SK-N-SH (cell line): ENCODE measurements around the gene LACTBL1. TPM values are rescaled to one million over a fixed set of nuclear protein-coding genes. Genes with fewer than 3 reads are reported as not detected.

Source experiments
- CTCF ChIA-PET: fragments of 300-600, 350-600 bp; formaldehyde crosslinking; extraction: SDS; loops from one replicate; lab custom pipeline; 2021; lab: Yijun Ruan, JAX
- POLR2A ChIA-PET: fragments of 350-600 bp; sonication (Branson Sonifier 250); formaldehyde crosslinking; extraction: SDS; loops from one replicate; lab custom pipeline; 2020; ENCODE audit warnings: antibody characterized with exemption, inconsistent platforms; lab: Yijun Ruan, JAX
- DNase-seq: peaks from one replicate; pipeline ENCODE4 v3.0.0; 2012
- H2AFZ ChIP-seq: fragments of 200-600 bp; sonication (generic); 2 replicates; pipeline ENCODE4 v1.8.1; 2016; ENCODE audit warnings: antibody characterized with exemption, mild to moderate bottlenecking, low read depth
- H3F3A ChIP-seq: fragments of 200-600 bp; sonication (generic); replicated peaks from 2 replicates; pipeline ENCODE3; 2016; ENCODE audit warnings: antibody characterized with exemption, mild to moderate bottlenecking; ENCODE audit not compliant: insufficient read depth
- H3K27ac ChIP-seq, 2 experiments: fragments of 200-500 bp in 1 of 2; fragments of 200-600 bp in 1 of 2; sonication (Bioruptor generic) in 1 of 2; sonication (generic), shearing (Covaris generic) in 1 of 2; 2 replicates each; pipeline versions ENCODE4 v1.5.1 to v1.6.1; 2014 to 2016; ENCODE audit warnings: low read depth in 2 of 2, inconsistent platforms in 1 of 2, low read length in 1 of 2, mild to moderate bottlenecking in 1 of 2, mixed read lengths in 1 of 2
- H3K27me3 ChIP-seq: fragments of 200-600 bp; sonication (generic), shearing (Covaris generic); 2 replicates; pipeline ENCODE4 v1.6.1; 2016; ENCODE audit warnings: mixed run types; ENCODE audit not compliant: insufficient read depth
- H3K36me3 ChIP-seq, 2 experiments: fragments of 200-500 bp in 1 of 2; fragments of 200-600 bp in 1 of 2; sonication (Bioruptor generic) in 1 of 2; sonication (generic) in 1 of 2; replicated peaks in 1 of 2; 2 replicates each; pipeline versions ENCODE3 to v1.5.1; 2014 to 2016; ENCODE audit warnings: low read length in 1 of 2, mild to moderate bottlenecking in 1 of 2; ENCODE audit not compliant: insufficient read depth in 2 of 2, control insufficient read depth in 1 of 2
- H3K4me1 ChIP-seq, 2 experiments: fragments of 200-500 bp in 1 of 2; fragments of 200-600 bp in 1 of 2; sonication (Bioruptor generic) in 1 of 2; sonication (generic), shearing (Covaris generic) in 1 of 2; 2 replicates each; pipeline versions ENCODE4 v1.5.1 to v1.6.1; 2014 to 2016; ENCODE audit warnings: low read depth in 1 of 2, low read length in 1 of 2, mixed run types in 1 of 2; ENCODE audit not compliant: insufficient read depth in 2 of 2, control insufficient read depth in 1 of 2
- H3K4me2 ChIP-seq: fragments of 200-600 bp; sonication (generic), shearing (Covaris generic); 2 replicates; pipeline ENCODE4 v1.6.1; 2017; ENCODE audit warnings: mixed run types
- H3K4me3 ChIP-seq, 2 experiments: fragments of 200-500 bp in 1 of 2; fragments of 200-600 bp in 1 of 2; sonication (Bioruptor generic) in 1 of 2; sonication (generic), shearing (Covaris generic) in 1 of 2; 2 replicates each; pipeline versions ENCODE4 v1.5.1 to v1.8.1; 2014 to 2016; ENCODE audit warnings: low read depth in 2 of 2, inconsistent platforms in 1 of 2, low read length in 1 of 2, mild to moderate bottlenecking in 1 of 2, mixed read lengths in 1 of 2, moderate library complexity in 1 of 2
- H3K79me2 ChIP-seq: fragments of 200-600 bp; sonication (generic); 2 replicates; pipeline ENCODE4 v1.8.1; 2017; ENCODE audit warnings: mild to moderate bottlenecking; ENCODE audit not compliant: insufficient read depth
- H3K9ac ChIP-seq: fragments of 200-600 bp; sonication (generic); 2 replicates; pipeline ENCODE4 v1.6.1; 2017; ENCODE audit warnings: mixed run types
- H3K9me2 ChIP-seq: fragments of 200-600 bp; sonication (generic); 2 replicates; pipeline ENCODE4 v1.6.1; 2017; ENCODE audit warnings: mixed run types
- H3K9me3 ChIP-seq: fragments of 200-600 bp; sonication (generic); 2 replicates; pipeline ENCODE4 v1.6.1; 2017; ENCODE audit warnings: mixed run types, mild to moderate bottlenecking, moderate library complexity
- H4K20me1 ChIP-seq: fragments of 200-600 bp; sonication (generic); 2 replicates; pipeline ENCODE4 v1.6.1; 2017; ENCODE audit warnings: mild to moderate bottlenecking, mixed run types; ENCODE audit not compliant: insufficient read depth
- FOSL2 ChIP-seq: IDR thresholded peaks from 2 replicates; pipeline ENCODE4 v1.4.0; 2012; ENCODE audit warnings: low read depth, mild to moderate bottlenecking, moderate library complexity, borderline replicate concordance
- FOXJ3 ChIP-seq: sonication (generic); formaldehyde crosslinking; IDR thresholded peaks from 2 replicates; pipeline ENCODE4 v1.5.1; 2020; ENCODE audit warnings: mild to moderate bottlenecking, missing genetic modification reagents
- JUND ChIP-seq: IDR thresholded peaks from 2 replicates; pipeline ENCODE4 v1.4.0; 2012
- MEF2A ChIP-seq: IDR thresholded peaks from 2 replicates; pipeline ENCODE4 v1.4.0; 2012; ENCODE audit warnings: low read depth, borderline replicate concordance
- NRF1 ChIP-seq: IDR thresholded peaks from 2 replicates; pipeline ENCODE4 v1.6.1; 2012; ENCODE audit warnings: low read depth, mild to moderate bottlenecking, low read length
- TAF1 ChIP-seq: IDR thresholded peaks from 2 replicates; pipeline ENCODE4 v1.6.1; 2012; ENCODE audit warnings: low read depth, mild to moderate bottlenecking, low read length, moderate library complexity, borderline replicate concordance
- TEAD4 ChIP-seq: IDR thresholded peaks from 2 replicates; pipeline ENCODE4 v1.4.0; 2012; ENCODE audit warnings: mild to moderate bottlenecking, borderline replicate concordance; ENCODE audit not compliant: insufficient read depth
- YY1 ChIP-seq: IDR thresholded peaks from 2 replicates; pipeline ENCODE4 v1.4.0; 2012; ENCODE audit warnings: low read depth, mild to moderate bottlenecking
- WGBS: methylation state at CpG from one replicate; pipeline ENCODE4 v1.1.6; 2017; ENCODE audit warnings: low lambda C conversion rate; 5-methylcytosine and 5-hydroxymethylcytosine counted together
- polyA plus RNA-seq, 3 experiments: library from polyadenylated mRNA; depleted of rRNA; stranded (reverse); fragments of >200 nt; gene quantifications; 2 replicates each; pipeline ENCODE4 v1.2.3, GENCODE V29; 2012
- TF ChIP-seq, protein P1 (sequence below): IDR thresholded peaks from 2 replicates; pipeline ENCODE4 v1.4.0; 2012; ENCODE audit warnings: low read depth, borderline replicate concordance
- TF ChIP-seq, protein P2 (sequence below): IDR thresholded peaks from 2 replicates; pipeline ENCODE4 v1.6.1; 2012; ENCODE audit warnings: mild to moderate bottlenecking, low read depth, low read length, moderate library complexity

The LACTBL1 gene
- polyA plus RNA-seq, 1 of the 3 experiments (the other 2 are of a cell fraction): not detected

DNA sequence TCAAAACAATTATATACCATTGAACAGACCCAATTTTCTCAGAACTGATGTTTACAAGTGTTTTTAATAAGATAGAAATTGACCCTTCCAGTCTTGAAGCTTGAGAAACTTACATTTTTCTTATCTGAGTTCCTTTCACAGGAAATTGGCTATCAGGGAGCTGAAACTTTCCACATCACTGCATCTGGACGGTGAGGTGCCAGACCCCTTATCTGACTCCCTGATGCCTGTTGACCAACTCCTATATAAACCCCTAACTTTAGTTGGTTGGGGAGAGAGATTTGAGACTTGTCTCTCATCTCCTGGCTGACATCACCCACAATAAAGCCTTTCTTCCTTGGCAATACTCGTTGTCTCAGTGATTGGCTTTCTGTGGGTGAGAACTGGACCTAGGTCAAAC, 31.4 kb downstream of the LACTBL1 start (continued):
- TF ChIP-seq YY1 (no peak), TEAD4 (no peak), NRF1 (no peak), FOSL2 (no peak)

DNA sequence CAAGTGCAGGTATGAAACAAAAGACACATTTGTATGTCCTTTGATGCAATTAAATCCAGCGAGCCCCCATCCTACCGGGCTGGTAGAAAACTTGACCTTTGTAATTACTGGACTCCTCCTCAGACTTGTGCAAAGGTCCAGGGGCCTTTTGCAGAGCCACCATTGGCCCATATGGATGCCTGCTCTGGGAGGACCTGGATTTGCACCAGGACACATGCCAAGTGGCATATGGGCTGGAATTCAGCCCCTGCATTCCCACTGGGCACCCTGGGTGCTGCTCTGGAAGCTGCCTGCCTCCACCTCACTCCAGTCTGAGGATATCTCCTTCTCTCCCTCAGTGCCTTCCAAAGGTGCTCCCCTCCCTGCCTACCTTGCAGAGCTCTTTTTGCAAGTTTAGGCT, 36.0 kb downstream of the LACTBL1 start:
- no peaks in the 10 kb centered on the region for H3F3A ChIP-seq

DNA sequence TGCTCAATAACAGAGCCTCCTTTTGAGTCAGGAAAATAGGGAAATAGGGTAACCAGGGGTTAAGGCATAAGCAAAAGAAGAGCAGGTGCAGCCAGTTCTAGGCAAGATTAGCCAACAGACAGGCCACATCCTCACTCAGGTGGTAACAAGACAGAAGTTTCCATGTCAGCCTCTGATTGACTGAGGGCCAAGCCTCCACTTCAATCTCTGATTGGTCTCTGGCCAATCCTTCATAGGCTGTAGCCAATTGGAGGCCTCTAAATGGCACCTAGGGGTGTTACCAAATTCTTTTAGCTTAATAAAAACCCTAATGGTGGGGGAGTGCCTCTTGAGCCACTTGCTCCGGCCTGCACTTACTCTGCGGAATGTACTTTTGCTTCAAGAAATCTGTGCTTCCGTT, 37.2 kb downstream of the LACTBL1 start:
- Histone ChIP-seq H3K27ac (no peak overlapping the region), H3K36me3 (no peaks in the 10 kb centered on the region), H3K9me3 (peaks cover 2% of the 10 kb centered on the region; the same call in 1 of the 2 replicates)
- TF ChIP-seq, protein P1, sequence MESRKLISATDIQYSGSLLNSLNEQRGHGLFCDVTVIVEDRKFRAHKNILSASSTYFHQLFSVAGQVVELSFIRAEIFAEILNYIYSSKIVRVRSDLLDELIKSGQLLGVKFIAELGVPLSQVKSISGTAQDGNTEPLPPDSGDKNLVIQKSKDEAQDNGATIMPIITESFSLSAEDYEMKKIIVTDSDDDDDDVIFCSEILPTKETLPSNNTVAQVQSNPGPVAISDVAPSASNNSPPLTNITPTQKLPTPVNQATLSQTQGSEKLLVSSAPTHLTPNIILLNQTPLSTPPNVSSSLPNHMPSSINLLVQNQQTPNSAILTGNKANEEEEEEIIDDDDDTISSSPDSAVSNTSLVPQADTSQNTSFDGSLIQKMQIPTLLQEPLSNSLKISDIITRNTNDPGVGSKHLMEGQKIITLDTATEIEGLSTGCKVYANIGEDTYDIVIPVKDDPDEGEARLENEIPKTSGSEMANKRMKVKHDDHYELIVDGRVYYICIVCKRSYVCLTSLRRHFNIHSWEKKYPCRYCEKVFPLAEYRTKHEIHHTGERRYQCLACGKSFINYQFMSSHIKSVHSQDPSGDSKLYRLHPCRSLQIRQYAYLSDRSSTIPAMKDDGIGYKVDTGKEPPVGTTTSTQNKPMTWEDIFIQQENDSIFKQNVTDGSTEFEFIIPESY: no peak
- TF ChIP-seq, protein P2, sequence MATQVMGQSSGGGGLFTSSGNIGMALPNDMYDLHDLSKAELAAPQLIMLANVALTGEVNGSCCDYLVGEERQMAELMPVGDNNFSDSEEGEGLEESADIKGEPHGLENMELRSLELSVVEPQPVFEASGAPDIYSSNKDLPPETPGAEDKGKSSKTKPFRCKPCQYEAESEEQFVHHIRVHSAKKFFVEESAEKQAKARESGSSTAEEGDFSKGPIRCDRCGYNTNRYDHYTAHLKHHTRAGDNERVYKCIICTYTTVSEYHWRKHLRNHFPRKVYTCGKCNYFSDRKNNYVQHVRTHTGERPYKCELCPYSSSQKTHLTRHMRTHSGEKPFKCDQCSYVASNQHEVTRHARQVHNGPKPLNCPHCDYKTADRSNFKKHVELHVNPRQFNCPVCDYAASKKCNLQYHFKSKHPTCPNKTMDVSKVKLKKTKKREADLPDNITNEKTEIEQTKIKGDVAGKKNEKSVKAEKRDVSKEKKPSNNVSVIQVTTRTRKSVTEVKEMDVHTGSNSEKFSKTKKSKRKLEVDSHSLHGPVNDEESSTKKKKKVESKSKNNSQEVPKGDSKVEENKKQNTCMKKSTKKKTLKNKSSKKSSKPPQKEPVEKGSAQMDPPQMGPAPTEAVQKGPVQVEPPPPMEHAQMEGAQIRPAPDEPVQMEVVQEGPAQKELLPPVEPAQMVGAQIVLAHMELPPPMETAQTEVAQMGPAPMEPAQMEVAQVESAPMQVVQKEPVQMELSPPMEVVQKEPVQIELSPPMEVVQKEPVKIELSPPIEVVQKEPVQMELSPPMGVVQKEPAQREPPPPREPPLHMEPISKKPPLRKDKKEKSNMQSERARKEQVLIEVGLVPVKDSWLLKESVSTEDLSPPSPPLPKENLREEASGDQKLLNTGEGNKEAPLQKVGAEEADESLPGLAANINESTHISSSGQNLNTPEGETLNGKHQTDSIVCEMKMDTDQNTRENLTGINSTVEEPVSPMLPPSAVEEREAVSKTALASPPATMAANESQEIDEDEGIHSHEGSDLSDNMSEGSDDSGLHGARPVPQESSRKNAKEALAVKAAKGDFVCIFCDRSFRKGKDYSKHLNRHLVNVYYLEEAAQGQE: no peak
- TF ChIP-seq TAF1: no peak
- no peak for TF ChIP-seq FOXJ3 (CRISPR knock-in tag)
- TF ChIP-seq JUND: no peak
- TF ChIP-seq FOSL2: no peak
- TF ChIP-seq, all 33 proteins: peak for 0
- ChIA-PET POLR2A (no interaction called here), CTCF (interaction anchor here (0.9 to 2.4 kb wide), 4 partner anchors 22 to 261 kb away, joined by 3 to 8 read pairs (median 4); no protein-coding TSS in a partner anchor)
- no peak overlapping the region for H2AFZ ChIP-seq
- H3K9me2 ChIP-seq: no peaks in the 10 kb centered on the region
- 90% methylated on average over 3 of the region's 3 CpGs for WGBS
- H3K4me1 ChIP-seq: no peaks in the 10 kb centered on the region
- no peak overlapping the region for H3K9ac ChIP-seq
- H3K27me3 ChIP-seq: no peaks in the 10 kb centered on the region; the same call in 1 of the 2 replicates
- DNase-seq: no peak
- no peaks in the 10 kb centered on the region for H4K20me1 ChIP-seq
- no peaks in the 10 kb centered on the region for H3F3A ChIP-seq
- no peaks in the 10 kb centered on the region for H3K79me2 ChIP-seq
- H3K4me2 ChIP-seq: no peak overlapping the region
- H3K4me3 ChIP-seq: no peak overlapping the region

More for the DNA sequence above, 36.0 kb downstream of the LACTBL1 start:
- Histone ChIP-seq H2AFZ (no peak overlapping the region), H3K9ac (no peak overlapping the region), H4K20me1 (no peaks in the 10 kb centered on the region), H3K27me3 (no peaks in the 10 kb centered on the region; the same call in 1 of the 2 replicates), H3K27ac (no peak overlapping the region), H3K9me3 (peaks cover 5% of the 10 kb centered on the region; the same call in 1 of the 2 replicates), H3K9me2 (no peaks in the 10 kb centered on the region), H3K4me1 (no peaks in the 10 kb centered on the region), H3K79me2 (no peaks in the 10 kb centered on the region), H3K4me2 (no peak overlapping the region), H3K36me3 (no peaks in the 10 kb centered on the region), H3K4me3 (no peak overlapping the region)
- DNase-seq: no peak
- ChIA-PET CTCF (interaction anchor here (0.9 to 1.0 kb wide), 2 partner anchors 248 to 262 kb away, joined by 3 to 4 read pairs; no protein-coding TSS in a partner anchor), POLR2A (no interaction called here)
- WGBS: 32% methylated on average over 2 of the region's 2 CpGs
- TF ChIP-seq YY1: no peak
- TF ChIP-seq MEF2A: no peak
